HK-2 (cell line): ENCODE data around the gene RAB18.
"Not testable (repeated sequence)": the region's sequence is repeated elsewhere in the genome, so short reads cannot be mapped to it uniquely, and the experiment has no call there.

ENCODE experiments used
- DNase-seq: peaks from one replicate; pipeline ENCODE4 v3.0.0-alpha.2; 2018; ENCODE audit not compliant: unreplicated experiment

The RAB18 gene

DNA sequence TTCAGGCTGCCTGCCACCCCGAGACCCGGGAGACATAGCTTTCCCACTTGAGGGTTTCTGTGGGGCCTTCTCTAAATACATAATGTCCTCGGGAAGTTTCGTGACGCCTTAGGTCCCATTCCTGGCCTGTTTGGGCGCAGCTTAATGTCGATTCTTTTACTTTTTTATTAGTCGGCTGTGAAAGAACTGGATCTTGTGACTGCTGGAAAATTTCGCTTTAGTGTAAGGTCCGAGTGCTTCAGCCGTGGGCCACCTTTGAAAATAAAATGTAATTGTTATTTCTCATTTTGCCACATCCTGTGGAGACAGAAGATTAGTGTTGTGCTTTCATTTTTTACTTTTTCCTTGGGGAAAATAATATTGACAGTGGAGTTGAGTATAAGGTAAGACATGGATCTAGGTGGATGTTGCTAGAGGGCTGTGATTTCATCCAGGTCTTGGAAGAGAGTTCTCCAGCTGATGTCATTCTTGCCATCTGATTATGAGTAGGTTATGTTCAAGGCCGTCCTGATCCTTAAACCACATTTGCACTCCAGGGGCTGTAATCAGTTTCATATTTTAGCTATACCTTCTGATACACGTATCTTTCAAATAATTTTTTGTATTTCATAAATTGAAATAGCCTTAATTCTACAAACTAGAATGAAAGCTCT, 830 bp downstream of the RAB18 start:
- no peak for DNase-seq

DNA sequence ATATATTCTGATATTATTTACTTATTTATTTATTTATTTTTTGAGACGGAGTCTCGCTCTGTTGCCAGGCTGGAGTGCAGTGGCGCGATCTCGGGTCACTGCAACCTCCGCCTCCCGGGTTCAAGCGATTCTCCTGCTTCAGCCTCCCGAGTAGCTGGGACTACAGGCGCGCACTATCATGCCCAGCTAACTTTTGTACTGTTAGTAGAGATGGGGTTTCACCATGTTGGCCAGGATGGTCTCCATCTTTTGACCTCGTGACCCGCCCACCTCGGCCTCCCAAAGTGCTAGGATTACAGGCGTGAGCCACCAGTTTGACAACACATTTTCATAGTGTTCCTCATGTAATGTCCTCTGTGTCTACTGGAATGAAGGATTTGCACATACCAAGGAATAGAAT, 1.4 kb downstream of the RAB18 start:
- DNase-seq: not testable (repeated sequence)

GRCh38 chr10:27506280-27506679, 2.2 kb downstream of the RAB18 start:
- no peak for DNase-seq

- no peak for DNase-seq
These were observed 8.4 kb downstream of the RAB18 start for GRCh38 chr10:27512548-27512947.

DNA sequence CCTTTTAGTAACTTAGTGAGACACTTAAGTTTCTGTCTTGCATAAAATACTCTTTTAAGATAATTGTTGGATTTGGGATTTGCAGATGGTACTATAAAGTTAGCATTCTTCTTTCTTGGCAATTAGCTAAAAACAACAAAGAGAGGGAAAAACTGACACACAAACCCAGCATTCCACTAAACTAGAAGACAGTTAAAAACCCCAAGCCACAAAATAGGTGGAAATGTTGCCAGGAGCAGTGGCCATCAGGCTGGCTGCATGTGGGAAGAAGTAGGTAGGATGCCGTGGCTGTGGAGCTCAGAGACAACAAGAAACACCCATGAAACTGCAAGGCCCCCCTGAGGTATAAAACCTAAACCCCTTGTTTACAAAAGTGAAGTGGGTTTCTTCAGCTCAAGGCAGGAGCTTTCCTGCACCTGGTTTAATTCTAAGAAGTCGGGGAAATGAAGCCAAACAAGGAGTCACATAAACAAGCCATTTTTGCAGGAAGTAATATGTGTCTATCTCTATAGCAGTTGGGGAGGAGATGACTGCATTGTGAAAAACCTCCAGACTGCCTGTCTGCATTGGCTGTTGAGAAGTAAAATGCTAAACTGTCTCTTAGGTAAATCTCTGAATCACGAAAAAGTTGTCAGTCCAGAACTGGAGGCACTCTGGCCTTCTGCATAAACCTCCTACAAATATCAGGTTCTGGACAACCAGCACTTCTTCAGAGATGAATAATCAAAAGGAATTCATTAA, 9.5 kb downstream of the RAB18 start:
- no peak for DNase-seq

- no peak for DNase-seq
These were observed 10.1 kb downstream of the RAB18 start for GRCh38 chr10:27514243-27514642.

DNA sequence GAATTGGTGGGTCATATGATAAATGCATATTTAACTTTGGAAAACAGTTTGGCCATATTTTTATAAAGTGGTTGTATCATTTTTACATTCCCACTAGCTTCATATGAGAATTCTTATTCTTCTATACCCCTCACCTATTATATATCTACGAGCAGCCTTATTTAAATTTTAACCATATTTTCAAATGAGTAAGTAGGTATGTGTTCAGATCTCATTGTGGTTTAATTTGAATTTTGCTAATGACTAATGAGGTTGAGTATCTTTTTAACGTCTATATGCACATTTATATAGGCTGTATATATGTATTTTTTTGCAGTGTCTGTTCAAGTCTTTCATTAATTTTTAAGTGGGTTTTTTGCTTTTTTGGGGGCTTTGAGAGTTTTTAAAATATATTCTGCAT, 14.2 kb downstream of the RAB18 start:
- no peak for DNase-seq

DNA sequence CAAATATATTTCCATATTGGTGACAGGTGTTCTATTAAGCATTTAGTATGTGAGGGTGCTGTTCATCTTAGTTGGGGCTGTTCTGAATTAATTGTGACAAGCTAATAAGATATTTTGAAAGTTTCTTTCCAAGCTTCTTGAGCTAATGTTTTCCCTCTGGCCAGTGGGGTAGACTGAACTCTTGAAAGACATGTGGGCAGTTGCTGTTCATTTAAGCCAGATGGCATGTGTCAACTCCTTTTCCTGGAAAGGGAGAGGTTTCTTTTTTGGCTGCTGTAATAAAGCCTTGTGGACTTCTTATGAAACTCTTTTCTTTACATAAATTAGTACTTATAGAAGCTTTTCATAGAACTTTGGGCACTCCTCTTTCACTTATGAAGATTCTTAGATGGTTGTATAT, 21.7 kb downstream of the RAB18 start:
- no peak for DNase-seq

- DNase-seq: no peak
These were observed 22.1 kb downstream of the RAB18 start for GRCh38 chr10:27526242-27526641.

DNA sequence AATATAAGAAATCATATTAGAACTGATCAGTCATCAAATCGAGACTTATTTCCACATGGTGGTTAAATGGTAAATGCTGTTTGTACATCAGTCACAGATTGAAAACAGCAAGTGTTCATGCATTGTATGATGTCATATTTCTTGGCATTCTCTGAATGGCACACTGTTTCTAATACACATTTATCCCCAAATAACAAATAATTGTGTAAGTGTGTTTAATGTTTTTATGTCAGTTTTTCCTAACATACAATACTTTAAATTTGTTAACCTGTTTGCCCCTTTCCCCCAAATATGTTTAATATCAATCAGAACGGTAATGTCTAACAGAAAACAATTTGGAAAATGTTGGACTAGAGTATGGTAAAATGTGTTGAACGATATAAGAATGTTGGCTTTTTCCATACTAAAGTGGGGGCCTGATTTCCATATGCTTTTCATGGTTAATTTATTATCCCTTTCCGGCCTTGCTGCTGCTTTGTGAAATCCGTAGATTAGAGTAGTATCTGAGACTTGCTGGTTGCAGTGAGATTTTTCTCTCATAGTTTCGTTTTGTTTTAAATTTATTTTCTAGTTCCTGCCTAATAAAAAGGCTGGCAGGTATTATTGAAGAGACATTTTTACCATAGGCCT, 23.7 kb downstream of the RAB18 start:
- DNase-seq: no peak

GRCh38 chr10:27529010-27529783, 25.1 kb downstream of the RAB18 start:
- DNase-seq: no peak

- no peak for DNase-seq
These were observed 26.4 kb downstream of the RAB18 start for GRCh38 chr10:27530477-27530876.

GRCh38 chr10:27531336-27531847, 27.3 kb downstream of the RAB18 start:
- no peak for DNase-seq

- DNase-seq: no peak
These were observed 30.1 kb downstream of the RAB18 start for GRCh38 chr10:27534161-27534700.

DNA sequence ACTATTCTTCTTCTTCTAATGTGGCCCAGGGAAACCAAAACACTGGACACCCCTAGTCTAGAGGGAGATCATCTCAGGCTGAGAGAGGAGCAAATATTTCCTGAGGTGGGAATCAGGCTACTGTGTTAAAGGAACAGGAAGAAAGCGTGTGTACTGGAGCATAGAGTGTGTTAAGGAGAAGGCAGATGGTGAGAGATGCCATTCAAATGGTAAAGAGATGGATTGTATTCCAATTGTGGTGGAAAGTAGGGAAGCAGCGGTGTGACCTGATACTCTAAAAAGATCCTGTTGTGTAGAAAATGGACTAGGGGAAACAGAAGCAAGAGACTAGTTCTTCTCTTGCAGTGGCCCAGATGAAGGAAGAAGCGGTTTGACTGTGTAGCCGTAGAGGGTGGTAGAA, 31.2 kb downstream of the RAB18 start:
- DNase-seq: no peak

DNA sequence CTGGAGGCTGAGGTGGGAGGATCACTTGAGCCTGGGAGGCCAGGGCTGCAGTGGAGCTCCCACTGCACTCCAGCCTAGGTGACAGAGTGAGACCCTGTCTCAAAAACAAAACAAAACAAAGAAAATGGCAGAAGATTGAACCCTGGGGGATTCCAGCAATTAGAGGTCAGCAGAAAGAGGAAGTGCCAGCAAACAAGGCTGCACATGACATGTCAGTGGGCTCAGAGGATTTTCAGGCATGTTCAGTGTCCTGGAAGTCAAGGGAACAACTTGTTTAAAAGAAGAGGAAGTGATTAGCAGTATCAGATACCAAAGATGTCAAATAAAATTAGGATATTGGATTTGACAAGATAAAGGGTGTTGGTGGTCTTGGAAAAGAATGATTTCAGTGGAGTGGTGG, 32.3 kb downstream of the RAB18 start:
- no peak for DNase-seq

DNA sequence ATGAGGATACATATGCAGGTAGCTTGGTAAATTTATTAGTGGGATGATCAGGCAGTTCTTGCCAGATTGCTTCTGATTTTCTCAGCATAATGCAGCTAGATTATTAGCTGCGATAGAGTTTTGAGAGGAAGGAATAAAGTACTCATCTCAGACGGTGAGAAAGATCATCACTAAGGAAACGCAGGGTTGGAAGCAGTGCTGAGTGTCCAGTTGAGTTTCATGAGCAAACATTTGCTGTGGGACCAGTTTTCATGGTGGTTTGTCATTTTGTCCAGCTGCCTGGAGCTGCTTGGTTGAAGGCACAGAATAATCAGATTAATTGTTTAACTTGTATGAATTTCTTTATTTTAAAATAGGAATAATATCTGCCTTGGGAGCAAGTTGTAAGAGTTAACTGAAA, 33.1 kb downstream of the RAB18 start:
- no peak for DNase-seq

DNA sequence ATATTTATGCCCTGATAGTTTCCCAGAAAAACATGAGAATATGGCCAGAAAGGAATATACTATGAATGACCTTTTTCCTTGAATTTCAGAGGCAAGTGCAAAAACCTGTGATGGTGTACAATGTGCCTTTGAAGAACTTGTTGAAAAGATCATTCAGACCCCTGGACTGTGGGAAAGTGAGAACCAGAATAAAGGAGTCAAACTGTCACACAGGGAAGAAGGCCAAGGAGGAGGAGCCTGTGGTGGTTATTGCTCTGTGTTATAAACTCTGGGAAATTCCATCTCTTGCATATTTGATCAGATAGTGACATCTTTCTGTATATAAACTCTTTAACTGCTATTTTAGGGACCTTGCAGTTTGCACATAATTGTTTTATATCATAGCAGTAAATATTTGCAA, 33.7 kb downstream of the RAB18 start:
- DNase-seq: no peak

- no peak for DNase-seq
These were observed 36.6 kb downstream of the RAB18 start for GRCh38 chr10:27540672-27541071.

GRCh38 chr10:27541796-27542729, 38.0 kb downstream of the RAB18 start:
- no peak for DNase-seq

DNA sequence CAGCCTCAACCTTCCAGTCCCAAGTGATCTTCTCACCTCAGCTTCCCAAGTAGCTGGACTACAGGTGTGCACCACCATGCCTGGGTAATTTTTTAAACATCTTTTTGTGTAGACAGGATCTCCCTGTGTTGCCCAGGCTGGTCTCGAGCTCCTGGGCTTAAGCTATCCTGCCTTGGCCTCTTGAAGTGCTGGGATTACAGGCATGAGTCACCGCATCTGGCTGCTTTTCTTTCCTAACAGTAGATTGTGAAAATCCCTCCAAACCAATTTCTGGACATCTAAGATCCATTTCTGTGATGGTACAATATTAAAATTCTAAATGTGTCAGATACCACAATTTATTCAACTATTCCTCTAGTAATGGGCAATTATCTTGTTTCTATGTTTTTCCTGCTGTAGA, 38.7 kb downstream of the RAB18 start:
- DNase-seq: no peak
